GM21528 (cell line): ENCODE results near the gene LDHAL6B.
A peak's percentile ranks its signal among the peaks of the same experiment; 100 is the strongest.

ENCODE experiments used
- ATAC-seq: cut with Tn5 transposase; IDR thresholded peaks from one replicate; pipeline ENCODE4 v1.9.1; 2021; ENCODE audit warnings: mild to moderate bottlenecking, moderate library complexity; ENCODE audit not compliant: unreplicated experiment, low FRiP score

The LDHAL6B gene

DNA sequence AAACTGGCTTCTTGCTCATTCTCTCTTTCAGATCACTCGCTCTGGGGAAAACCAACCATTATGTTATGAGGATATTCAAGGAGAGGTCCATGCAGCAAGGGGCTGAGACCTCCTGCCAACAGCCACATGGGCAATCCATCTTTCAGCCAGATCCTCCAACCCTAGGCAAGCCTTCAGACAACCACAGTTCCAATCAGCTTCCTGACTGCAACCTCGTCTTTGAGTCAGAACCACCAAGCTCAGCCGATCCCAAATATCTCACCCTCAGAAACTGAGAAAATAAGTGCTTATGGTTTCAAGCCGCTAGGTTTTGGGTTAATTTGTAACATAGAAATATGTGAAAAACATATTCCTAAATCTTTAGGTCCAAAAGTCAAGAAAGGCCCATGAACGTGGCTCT, 10.3 kb downstream of the LDHAL6B start:
- no peak for ATAC-seq

- ATAC-seq = no peak
These were observed 11.3 kb downstream of the LDHAL6B start for GRCh38 chr15:59217876-59218498.

GRCh38 chr15:59218710-59219109, 12.1 kb downstream of the LDHAL6B start:
- no peak for ATAC-seq

DNA sequence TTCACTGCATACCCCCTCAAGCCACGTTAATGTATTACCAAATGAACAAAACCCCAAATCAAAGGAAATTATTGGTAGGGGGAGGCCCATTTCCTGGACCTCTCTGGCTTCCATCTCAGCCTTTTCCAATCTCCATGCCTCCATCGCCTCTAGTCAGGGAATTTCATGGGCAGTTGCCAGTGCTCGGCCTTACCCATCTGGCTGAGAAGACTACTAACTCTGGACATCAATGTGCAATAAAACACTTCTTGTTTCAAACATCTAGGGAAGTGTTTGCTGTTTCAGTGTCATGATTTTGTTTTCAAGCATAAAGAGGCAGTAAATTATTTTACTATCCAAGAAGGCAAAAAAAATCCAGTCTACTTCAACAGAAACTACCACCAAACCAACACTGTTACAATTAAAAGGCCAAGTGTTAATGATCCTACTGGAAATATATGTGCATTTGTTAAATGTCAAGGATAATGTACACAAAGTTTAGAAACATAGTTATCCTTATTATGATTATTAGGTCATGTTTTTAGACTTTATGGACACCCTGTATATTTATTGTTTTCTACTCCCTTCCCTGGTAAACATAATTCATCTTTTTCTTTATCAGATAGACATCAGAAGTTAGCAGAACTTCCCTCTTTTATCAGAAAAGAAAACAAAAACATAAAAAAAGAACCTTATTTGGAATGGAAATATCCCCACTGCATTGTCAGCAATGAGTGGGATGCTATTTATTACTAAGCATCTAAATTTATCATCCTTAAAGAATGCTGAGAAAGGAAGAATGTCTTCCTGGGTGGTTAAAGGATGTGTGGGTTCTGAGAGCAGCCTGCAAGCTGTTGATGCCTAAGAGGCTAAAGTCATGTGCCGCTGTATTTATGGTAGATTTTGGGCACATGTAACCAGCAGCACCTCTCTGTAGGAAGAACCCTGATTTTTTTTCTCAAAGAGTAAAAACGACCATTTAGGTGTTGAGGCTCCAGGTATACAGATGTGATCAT, 15.2 kb downstream of the LDHAL6B start:
- no peak for ATAC-seq

- ATAC-seq = no peak
These were observed 16.4 kb downstream of the LDHAL6B start for GRCh38 chr15:59222906-59223550.

- ATAC-seq = no peak
These were observed 17.1 kb downstream of the LDHAL6B start for GRCh38 chr15:59223736-59224135.

DNA sequence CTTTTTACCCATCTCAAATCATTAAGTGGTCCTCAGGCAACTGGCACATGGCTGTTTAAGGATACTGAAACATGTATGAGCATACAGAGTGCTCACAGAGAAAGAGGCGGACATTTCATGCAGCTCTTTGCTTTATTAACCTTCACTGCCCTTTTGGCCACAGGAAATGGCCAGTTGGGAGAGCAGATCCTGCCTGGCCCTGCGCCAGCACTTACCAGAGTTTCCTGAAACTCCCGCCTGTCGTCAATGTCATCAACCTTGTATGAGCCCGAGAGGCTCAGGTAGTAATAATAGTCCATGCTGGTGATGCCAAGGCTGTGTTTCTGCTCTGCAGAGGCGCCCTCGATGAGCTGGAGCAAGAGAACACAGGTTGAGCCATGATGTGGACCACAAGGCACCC, 17.8 kb downstream of the LDHAL6B start:
- no peak for ATAC-seq

DNA sequence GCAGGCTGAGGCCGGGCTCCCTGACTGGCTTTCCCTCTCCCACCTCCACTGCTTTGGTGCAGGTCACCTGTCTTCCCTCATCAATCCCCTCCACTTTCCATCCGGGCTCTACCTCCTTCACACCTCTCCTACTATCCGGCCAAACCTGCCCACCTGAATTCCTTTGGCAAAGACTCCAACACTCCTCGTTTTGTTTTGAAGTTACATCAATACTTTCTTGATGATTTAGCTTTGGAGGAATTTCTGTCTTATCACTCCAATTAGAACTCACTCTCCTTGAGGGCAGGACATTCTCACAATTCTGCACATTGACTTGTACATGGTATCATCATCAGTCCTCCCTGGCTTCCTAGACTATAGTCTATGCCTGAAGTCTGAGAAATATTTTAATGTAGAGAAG, 20.4 kb downstream of the LDHAL6B start:
- no peak for ATAC-seq

DNA sequence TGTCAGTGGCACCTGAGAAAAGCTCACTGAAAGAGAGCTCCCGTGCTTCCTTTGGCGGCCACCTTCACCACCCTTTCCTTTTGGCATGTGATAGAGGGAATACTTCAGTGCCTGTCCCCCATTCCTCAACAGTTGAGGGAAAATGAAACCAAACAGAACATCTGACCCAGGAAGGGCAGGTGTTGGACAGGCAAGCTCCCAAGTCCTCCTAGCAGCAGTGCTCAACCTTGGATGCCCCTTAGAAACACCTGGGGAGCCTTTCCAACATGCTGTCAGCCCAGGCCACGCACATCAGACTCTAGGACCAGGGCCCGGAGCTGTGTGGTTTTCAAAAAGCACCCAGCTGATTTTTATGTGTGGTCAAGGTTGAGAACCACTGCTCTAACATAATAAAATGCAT, 22.4 kb downstream of the LDHAL6B start:
- no peak for ATAC-seq

DNA sequence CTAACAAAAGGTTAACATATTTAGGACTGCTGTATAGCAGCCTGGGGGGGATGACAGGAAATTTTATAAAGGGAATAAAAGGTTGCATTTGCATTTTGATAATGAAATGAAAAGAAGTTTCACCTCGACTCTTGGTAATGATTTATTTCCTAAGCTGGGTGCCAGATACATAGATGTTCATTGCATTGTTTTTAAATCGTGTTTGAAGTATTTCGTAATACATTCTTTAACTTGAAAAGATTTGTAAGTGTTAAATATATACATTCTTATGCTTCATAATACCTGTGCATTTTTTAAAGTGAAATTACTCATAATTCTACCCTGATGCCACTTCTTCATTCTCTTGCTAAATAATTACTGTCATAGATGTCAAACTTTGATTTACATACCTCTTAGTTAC, 22.8 kb downstream of the LDHAL6B start:
- no peak for ATAC-seq

GRCh38 chr15:59230531-59231055, 23.9 kb downstream of the LDHAL6B start:
- no peak for ATAC-seq

- no peak for ATAC-seq
These were observed 25.8 kb downstream of the LDHAL6B start for GRCh38 chr15:59232476-59232875.

DNA sequence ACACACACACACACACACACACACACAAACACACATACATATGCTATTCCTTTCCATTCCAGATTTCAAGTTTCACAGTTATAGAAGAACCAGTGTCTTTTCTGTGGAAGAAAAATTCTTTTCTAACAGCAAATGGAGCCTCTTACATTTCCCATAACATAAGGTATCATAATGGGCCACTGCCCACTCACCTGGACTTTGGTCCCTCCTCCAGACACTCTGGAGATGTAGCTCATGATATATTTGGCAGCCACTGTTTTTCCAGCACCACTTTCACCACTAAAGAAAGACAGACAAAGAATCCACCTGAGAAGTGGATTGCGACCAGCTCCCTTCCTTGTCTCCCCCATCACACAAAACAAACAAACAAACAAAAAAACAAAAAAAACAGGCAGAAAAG, 29.8 kb downstream of the LDHAL6B start:
- ATAC-seq = no peak

DNA sequence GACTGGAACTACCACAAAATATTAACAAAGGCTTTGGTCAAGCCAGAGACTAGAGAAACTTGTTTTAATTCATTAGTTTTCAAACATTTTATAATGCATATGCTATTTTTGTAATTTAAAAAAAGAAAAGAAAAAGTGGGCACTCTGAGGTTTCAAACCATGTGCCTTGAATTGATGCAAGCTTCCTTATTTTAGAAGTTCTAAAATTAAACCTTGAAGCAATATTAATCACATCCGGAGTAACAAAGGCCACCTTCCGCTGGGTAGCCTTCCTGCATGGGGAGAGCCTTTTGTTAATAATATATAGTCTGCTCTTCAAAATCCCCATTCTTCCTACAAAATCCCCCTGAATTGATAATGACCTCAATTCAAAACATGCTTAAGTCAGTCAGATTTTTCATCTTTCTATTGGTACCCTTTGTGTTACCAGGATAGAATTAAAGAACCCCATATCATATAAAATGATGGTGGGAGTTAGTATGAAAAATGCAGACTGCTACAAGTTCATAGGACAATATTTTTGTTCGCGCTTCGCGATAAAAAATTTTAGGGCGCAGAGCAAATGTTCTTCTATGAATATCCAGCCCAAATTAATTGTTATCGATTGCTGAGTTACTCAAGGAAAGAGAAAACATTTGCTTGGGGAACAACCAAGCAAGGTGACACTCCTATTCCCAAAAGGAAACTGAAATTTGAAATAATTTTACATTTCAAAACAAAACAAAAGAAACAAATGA, 30.6 kb downstream of the LDHAL6B start:
- ATAC-seq = no peak

DNA sequence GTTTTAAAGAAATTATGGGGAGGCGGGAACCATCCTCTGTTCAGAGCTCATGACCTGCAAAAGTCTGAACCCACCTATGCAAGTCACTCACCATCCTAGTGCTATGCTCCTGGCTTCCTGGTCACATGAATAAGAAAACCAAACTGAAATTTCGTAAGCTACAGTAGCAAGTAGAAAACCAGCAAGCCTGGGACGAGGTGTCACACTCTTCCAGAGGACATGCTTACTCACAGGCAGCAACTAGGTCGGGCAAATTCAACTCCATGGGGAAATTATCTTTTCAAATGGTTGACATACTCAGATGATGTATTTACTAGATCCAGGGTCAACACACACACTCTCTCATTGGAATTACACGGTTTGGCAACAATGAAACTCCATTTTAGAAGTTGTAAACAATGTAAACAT, 31.3 kb downstream of the LDHAL6B start:
- ATAC-seq = no peak

- ATAC-seq = no peak
These were observed 33.4 kb downstream of the LDHAL6B start for GRCh38 chr15:59240036-59240435.

DNA sequence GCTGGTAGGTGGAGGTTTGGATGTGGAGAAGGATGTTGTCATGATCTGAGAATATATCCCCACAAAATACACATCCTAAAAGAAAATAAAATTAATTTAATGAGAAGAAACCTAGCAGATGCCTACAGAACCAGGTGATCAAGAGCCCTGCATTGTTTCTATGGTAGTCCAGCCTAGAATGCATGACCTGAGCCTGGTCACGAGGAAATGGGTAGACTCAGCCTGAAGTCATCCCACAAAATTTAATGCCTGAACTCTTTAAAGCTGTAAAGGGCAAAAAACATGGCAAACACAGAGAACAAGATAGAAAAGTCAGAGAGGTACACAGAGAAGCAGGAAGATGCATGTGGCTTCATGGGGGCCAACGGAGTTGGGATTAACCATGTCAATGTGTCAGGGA, 36.0 kb downstream of the LDHAL6B start:
- no peak for ATAC-seq

- no peak for ATAC-seq
These were observed 37.0 kb downstream of the LDHAL6B start for GRCh38 chr15:59243622-59244021.

- ATAC-seq = peak; percentile 58
These were observed 37.7 kb downstream of the LDHAL6B start for GRCh38 chr15:59244337-59244736.

DNA sequence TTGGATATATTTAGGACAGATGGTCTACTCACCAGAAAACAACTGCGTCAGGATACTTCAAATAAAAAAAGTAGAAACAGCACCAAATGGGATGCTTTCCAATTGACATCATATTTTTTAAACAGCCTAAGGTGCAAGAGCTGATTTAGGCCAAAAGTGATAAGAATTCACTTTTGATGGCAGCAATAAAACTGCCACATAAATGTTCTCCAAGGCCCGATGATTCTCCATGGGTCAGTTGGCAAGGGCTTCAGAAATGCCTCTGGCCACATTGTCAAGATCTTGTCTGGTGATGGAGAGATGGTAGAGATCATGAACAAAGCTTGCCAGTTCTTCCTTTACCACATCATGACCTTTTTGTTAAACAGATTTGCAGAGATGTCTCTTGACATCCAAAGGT, 38.9 kb downstream of the LDHAL6B start:
- no peak for ATAC-seq
